22Rv1 (cell line): Measurements from ENCODE around the gene SARS2.

Experiments
- ZFX ChIP-seq: fragments of 450-650 bp; IDR thresholded peaks from 2 replicates; pipeline ENCODE4 v1.6.1; 2017; ENCODE audit warnings: antibody characterized with exemption, borderline replicate concordance
- TF ChIP-seq, protein P1 (sequence below): fragments of 450-650 bp; IDR thresholded peaks from 2 replicates; pipeline ENCODE4 v1.5.1; 2017; ENCODE audit warnings: mild to moderate bottlenecking

DNA sequence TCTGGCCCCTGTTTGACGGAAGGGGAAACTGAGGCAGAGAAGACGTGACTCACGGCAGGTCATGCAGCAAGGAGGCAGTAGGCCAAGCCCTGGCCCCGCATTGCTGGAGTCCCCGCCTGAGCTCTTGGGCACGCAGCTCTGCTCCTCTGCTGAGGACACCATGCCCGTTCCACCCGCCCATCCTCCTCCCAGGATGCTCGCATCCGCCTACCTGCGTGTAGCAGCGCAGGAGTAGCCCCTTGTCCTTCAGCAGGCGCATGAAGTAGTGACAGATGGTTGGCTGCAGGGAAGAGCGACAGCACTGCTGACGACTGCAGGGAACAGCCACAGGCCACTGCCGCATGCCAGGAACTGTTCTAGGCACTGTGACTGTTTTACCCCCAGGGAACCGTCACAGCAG lies 41.7 kb downstream of the SARS2 start:
- TF ChIP-seq, protein P1, sequence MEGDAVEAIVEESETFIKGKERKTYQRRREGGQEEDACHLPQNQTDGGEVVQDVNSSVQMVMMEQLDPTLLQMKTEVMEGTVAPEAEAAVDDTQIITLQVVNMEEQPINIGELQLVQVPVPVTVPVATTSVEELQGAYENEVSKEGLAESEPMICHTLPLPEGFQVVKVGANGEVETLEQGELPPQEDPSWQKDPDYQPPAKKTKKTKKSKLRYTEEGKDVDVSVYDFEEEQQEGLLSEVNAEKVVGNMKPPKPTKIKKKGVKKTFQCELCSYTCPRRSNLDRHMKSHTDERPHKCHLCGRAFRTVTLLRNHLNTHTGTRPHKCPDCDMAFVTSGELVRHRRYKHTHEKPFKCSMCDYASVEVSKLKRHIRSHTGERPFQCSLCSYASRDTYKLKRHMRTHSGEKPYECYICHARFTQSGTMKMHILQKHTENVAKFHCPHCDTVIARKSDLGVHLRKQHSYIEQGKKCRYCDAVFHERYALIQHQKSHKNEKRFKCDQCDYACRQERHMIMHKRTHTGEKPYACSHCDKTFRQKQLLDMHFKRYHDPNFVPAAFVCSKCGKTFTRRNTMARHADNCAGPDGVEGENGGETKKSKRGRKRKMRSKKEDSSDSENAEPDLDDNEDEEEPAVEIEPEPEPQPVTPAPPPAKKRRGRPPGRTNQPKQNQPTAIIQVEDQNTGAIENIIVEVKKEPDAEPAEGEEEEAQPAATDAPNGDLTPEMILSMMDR = no peak
- TF ChIP-seq ZFX = no peak
